MV-4-11 (cell line): ENCODE results near the gene TMEM242.
"Not testable (repeated sequence)": the region's sequence is repeated elsewhere in the genome, so short reads cannot be mapped to it uniquely, and the experiment has no call there.

Experiments used
- DNase-seq: peaks from one replicate; lab custom pipeline; 2025; lab: John Stamatoyannopoulos, UW

TMEM242 gene

DNA sequence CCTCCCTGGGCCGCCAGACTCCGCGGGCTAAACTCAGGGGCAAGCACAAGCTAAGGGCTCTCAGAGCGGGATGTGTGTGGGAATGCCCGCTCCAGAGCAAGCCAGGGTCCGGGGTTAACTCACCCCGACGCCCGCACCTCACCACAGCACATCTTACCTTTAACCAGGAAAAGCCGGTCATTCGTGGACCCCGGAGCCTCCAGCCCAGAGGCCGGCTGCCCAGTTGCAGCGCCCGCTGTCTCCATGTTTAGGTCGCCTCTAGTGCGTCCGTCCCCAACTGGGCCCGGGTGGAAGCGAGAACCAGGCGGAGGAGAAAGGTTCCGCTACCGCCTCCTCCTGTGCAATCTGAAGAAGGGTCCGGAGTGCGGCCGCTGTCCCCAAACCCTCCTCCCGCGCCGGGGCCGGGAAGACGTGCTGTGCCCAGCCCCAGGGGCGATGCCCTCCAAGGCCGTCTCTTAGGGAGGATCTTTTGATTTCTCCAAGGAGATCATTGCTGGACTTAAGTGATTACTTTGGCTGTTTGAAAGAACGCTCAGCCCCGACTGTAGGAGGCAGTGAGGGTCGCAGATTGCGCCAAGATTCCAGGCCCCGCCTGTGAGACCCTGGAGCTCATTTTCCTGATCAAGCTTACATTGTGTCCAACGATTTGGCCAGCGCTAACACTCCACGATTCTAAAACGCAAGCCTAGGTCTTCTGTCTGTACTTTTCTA is at the start of gene TMEM242:
TMEM242 (minus strand) TSS at position 265 of the 711 bp plus-strand sequence; CDS start at position 245, 20 bp downstream.
- DNase-seq: no peak

DNA sequence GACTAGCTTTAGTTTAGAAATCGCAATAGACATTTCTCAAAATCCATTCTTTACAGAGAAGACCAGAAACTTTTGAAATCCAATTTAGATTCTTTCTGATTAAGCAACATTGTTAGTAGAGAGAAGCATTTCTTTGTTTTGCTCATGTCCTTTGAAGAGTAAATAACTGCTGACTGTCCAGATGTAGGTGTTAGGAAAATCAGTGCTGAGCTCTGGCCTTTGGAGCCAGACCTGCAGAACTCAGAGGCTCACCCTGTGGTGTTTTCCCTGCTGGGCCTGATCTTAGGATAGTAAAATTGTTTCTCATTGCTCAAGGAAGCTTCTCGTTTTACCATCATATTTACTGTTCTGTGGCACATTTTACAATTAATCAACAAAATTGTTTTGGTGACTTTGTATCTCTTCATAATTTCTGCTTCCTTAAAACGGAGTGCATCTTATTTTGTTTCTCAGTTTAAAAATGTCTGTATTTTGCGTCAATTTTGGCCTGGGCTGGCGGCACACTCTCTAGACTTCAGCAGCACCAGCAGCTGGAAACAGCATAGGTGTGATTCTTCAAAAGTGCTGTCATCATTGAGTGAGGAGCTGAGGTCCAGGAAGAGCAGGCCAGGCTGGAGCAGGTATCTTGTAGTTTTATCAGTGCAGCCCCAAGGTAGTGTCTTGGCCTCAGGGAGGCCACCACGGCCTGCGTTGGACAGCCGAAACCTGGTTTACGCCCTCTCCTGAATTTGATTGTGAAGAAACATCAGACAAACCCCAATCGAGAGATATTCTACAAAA is 49.4 kb upstream of the TMEM242 start:
- DNase-seq: no peak

DNA sequence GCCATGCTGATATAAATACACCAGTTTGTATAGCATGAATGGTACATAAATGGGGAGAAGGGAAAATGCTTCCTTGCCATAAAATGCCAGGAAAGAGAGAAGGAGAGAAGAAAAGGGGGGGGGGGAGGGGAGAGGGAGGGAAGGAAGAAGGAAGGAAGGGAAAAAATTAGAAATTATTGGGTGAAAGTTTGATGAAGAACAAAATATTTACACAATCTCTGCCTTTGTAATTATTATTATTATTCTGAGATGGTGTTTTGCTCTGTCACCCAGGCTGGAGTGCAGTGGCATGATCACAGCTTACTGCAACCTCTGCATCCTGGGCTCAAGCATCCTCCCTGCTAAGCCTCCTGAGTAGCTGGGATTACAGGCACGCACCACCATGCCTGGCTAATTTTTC is 47.4 kb upstream of the TMEM242 start:
- DNase-seq: no peak

DNA sequence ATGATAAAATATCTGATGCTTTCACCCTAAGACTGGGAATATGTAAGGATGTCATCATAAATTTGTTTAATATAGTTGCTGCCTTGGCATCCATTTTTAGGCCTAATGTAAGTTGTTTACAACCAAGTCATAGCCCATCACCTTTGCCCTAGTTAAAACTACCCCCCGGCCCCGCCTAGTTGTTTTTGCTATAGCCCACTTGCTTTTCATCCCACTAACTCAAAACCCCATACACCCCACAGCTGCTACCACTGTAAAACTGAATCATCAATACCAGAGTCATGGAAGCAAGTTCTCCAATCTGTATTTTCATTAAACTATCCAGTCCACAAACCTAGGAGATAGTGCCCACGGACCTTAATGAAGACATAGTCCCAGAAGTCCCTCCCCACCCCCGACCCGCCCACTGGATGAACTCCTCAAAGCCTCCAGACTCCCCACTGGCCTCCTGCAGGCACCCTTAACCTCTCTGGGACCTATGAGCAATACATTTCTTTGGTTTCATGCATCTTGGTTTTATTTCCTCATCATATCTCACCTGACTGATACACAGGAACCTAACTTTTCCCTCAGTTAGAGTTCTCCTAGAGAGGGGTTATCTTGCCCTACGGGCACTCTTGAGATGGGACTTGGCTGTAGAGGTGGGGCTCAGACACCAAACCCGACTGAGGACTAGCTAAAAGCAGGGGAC is 45.2 kb upstream of the TMEM242 start:
- no peak for DNase-seq

DNA sequence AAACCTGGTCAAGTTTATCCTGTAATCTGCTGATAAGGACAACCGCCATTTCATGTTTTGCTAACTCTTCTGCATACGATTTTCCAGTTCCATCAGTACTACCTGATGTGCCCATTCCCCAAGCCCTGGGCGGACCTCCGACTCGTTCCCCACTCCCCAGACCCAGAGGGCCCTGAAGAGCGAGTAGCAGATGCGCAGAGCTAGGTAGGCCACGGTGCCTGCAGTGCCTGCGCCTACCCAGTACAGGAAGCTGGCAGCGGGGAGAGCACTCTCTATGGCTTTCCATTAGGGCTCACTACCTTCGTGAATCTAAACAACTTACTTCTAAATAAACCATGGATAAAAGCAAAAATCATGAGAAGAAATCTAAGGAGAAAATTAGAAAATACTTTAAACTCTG is 43.3 kb upstream of the TMEM242 start:
- no peak for DNase-seq

DNA sequence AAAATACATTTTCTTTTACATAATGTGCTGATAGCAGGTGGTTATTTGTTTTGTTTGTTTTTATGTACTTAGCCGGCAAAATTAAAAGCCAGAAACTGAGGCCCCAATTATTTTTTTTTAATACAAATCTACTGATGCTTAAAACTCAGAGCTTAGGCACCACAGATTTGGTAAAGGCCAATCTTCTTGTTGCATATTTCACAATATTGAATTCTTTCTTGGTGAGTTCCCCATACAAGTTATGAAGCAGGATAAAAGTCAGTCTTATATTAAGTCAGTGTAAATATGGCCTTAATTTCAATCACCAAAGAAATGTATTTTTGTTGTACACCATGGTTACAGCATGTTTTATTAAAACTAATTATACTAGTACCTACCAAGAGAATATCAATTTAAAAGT is 41.4 kb upstream of the TMEM242 start:
- DNase-seq: no peak

DNA sequence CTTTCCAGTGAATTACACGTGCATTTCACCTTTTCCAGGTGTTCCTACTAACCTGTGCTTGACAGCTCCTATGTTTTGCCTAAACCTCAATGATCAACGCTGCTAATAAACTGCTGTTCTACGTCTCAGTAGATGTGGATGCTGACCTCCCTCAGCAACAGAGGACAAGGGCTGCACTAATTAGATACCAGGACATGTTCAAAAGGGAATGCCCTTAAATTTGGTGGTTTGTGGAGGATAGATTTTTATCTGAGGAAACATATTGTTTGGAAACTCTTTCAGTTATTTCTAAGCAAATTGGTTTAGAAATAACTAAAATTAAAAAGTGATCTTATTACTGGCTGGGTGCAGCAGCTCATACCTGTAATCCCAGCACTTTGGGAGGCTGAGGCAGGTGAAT is 38.6 kb upstream of the TMEM242 start:
- DNase-seq: no peak

DNA sequence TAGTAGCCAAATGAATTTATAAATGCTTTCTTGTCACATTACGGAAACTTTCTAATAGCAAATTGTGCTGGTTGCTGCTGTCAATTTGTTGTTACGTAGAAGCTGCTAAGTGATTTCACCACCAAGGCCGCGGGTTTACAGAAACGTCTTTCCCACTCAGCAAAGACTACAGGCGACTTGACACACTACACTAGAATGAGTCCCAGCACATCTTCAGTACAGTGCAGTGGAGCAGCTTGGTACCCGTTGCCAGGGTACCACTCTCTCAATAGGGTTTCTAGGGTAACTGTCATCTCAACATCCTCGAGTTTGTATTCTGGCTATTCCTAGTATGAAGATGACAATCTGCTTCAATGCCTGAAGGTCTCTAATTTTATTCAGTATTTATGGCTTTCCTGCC is 35.0 kb upstream of the TMEM242 start:
- no peak for DNase-seq

DNA sequence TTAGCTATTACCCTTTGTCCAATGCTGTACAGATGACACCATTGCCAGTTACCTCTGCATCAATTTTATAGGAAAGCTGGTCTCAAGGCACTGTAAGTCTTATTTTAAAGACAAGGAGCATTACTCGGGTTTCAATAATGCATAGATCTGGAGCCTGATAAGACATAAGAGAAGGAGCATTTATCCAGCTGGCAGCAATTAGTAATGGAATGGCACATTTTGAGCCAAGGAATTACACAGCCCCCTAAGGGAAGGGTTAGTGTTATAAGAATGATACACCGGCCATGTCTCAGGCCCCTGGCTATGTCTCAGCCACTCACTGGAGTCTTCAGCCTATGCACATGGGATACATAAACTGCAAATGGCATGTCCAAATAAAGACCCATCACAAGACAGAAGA is 23.1 kb upstream of the TMEM242 start:
- DNase-seq: no peak

DNA sequence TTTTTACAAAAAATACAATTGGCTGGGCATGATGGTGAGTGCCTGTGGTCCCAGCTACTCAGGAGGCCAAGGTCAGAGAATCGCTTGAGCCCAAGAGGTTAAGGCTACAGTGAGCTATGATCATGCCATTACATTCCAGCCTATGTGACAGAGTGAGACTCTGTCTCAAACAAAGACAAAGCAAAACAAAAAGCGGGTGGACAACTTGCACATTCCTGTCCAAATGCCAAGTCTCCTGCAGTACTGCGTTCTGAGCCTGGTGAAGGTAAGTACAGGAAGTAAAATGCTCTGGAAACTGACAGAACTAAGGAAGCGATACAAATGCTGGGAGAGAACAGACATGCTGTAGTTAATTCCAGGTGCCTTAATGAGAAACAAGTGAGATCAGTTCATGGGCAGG is 20.4 kb upstream of the TMEM242 start:
- DNase-seq: no peak

DNA sequence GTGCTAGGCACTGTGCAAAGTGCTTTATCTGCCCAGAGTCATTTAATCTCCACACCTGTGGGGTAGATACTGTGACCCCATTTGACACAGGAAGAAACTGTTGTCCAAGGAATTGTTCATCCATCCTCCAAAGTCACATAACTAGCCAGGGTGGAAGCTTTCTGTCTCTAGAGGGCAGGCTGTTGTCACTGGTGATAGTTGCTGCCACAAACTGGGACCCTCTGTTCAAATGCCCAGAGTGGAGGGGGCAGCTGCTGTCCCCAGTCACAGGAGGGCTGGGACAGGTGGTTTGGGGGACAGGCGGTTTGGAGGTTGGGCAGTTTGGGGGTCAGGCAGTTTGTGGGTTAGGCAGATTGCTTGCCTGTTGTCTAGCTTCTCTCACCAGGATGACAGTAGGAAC is 16.1 kb upstream of the TMEM242 start:
- DNase-seq: no peak

DNA sequence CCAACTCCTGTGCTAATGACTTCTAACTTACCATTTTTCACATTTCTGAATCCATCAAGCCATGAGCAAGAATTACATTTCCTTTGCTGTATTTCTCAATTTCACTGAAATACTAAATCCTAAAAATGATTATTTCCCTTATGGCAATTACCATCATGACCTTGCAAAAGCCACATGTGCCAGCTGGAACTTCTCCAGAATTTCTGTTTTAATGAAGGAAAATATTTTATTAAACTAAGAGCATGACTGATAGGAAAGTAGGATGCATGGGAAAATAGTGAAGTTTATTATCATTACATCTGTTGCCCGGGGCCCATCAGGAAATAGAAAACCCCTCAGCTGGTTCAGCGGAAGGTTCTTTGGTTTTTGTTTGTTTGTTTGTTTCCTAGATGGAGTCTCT is 14.4 kb upstream of the TMEM242 start:
- no peak for DNase-seq

DNA sequence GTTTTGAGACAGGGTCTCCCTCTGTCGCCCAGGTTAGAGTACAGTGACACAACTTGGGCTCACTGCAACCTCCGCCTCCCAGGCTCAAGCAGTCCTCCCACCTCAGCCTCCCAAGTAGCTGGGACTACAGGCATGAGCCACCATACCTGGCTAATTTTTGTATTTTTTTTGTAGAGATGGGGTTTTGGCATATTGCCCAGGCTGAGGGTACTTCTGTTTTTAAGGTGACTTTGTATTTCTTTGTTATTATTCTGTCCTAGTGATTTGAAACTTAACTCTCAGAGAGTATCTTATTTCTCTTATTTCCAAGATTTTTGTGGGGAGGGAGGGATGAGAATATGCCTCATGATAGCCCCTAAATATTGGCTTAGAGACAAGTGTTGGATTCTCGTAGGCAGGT is 14.0 kb upstream of the TMEM242 start:
- DNase-seq: not testable (repeated sequence)

DNA sequence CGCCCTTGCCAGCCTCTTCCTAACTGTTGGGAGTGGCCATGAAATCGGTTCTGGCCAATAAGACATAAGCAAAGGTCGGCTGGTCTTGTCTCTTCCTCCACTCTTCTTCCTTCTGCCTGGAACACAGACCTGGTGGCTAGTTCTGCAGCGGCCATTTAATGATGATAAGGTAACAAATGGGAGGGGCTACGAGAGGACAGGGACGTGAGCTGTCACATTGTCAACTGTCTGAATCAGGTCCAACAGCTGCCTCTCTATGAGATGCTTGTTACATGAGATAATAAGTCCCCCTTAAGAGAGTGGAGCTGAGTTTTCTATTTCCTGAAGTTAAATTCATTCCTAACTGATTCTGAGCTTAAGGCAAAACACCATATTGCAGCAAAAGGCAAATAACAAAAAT is 12.5 kb upstream of the TMEM242 start:
- no peak for DNase-seq

DNA sequence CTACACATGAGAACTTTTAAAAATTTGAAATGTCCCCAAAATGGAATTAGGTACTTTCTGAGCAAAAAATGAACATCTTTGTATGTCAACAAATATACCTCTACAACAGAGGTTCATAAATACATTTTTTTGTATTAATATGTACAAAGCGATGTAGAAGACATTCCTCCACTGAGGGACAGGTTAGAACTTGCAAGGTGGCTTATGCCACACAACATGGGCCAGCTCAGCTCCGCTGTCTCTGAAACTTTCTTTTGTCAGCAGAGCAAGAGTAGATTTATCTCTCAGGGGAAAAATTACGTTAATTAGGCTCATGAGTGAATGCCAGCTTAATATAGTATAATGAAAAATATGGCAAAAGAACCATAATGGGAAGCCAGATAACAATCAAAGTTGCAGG is 10.6 kb upstream of the TMEM242 start:
- no peak for DNase-seq

DNA sequence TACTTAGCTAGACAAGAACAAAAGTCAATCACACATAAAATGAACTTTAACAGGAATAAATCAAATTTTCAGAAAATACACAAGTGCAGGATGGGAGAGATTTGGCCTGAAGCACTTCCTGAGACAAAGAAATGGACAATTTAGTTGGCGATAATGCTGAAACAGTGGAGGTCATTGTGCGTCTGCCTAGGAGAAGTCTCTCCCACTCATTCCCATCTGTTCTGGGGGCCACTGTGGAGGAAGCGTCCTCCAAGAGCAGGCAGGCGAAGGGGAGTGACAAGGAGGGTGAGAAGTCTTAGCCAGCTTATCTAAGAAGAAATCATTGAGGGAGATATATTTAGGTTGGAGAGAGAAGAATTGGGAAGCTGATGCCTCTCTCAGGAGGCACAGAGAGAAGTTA is 10.2 kb upstream of the TMEM242 start:
- no peak for DNase-seq

DNA sequence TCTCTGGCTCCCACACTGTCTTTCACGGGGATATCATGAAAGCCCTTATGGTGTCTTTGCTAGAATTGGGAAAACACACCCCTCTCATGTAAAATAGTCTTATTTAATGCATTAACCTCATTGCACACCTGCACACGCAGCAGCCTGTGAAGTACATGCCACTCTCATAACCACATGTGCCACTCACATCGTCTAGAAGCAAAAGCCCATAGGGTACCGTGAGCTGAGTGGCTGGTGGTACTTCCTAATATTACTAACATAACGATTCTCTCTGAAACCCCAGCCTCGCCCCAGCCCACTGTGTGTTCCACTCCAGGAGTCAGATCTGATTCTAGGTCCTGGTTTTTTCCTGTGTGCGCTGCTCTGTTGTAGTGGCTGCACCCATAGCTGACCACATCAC is 9.5 kb upstream of the TMEM242 start:
- no peak for DNase-seq

DNA sequence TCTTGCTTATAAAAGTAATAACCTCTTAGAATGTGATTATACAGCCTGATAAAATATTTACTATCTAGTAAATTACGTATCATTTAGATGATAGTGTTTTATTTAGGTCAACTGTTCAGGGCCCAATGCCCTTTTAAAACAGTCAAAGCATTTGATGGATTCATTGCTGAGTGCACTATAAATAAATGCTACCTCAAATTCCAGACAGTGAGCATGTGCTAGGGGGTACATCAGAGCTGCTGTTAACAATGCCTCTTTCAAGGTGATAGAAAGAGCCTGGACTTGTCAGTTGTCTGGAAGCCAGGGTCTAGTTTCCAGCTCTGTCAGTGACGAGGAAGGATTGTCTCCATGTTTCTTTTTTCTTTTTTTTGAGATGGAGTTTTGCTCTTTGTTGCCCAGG is 7.5 kb upstream of the TMEM242 start:
- DNase-seq: no peak

DNA sequence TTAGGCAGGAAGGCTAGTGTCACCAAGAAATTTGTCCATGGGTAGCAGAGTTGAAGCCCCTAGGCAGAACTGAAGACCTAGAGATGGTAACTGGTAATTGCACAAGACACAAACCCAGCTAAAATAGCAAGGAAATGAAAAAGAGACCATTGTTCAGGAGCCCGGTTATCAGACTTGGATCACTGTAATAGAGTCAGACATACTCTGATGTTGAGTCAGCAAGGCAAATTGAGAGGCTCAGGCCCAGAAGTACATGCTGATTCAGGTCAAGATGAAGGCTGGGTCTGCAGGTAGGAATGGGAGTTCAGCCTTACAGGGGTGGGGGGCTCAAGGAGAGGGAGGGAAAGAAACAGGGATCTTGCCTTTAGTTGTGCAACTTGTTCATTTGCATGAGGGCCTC is 6.5 kb upstream of the TMEM242 start:
- DNase-seq: no peak

DNA sequence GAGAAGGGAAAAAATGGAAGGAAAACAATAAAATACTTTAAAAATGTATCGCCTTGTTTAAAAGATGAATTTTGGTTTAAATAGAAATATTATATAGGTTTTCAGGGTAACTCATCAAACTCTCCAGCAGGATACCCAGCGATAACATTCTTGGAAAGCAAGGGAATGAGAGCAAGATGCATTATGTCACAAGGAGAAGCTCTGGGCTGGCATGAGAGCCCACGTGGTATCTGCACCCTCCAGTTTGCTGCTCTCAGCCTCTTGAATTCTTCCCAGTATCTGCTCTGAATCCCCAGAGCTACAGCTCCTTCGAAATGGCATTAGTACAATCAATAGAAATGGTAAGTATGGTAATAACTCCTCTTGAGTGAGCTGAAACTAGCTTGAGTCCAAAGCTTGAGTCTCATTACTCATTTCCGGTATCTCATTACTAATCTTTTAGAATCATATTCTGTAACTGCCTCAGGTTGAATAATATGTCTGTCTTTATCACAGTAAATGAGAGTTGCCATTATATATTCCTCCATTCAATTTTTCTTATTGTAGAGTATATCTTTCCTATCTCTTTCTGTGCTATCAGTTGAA is 4.9 kb upstream of the TMEM242 start:
- DNase-seq: no peak

DNA sequence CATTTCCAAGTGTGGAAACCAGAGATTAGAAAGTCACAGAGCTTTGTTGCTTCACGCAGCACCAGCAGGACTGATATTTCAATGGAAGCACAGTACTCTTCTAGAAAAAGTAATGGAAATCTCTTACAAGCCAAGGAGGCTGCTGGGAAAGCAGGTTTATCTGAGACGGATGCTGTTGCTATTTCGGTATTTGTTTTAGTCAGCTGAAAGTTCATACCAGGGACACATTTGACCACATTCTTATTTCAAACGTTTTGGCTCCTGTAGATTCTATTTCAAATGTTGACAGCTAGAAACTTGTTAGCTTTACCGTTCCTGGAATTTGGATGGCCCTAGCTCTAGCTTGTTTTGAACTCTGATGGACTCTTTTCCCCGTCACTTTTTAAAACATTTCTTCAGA is 3.7 kb upstream of the TMEM242 start:
- peak; percentile 33 for DNase-seq

DNA sequence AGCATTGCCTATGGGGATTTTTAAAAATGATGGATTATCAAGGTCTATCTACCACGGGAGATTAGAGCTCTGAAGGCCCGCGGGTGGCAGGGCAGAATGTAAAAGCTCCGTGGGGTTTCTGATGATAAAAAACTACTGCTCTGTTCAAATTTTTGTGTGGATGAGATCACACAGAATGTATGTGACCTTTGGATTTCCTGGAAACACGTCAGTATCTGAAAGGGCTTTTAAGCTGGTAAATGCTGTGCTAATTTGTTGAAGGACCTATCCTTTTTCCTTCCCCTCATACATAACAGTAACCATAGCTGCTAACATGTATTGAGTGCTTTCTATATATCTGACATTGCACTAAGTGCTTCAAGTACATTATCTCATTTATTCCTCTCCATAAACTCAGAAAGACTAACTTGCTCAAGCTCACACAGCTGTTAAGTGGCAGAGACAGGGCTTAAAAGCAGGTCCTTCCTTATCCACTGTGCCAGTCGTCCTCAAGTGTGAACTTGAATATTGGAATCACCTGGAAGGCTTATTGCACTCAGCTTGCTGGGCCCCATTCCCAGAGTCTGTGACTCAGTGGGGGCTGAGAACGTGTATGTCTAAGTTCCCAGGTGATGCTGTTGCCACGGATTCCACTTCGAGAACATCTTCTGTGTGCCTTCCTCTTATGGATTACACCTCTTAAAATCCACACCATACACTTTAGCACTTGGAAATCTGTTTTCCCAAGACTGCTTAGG is 1.9 kb upstream of the TMEM242 start:
- DNase-seq: no peak
